Activated CD4-positive, alpha-beta T cell treated with anti-CD3 and anti-CD28 coated beads, Interleukin-2, Interleukin-6, amounts not matched to agents 100 ng/mL and 50 ng/mL, durations not matched to agents 16 hours and 8 hours (primary cell): ENCODE results near the gene FAM83E.
"Not testable (repeated sequence)": the region's sequence is repeated elsewhere in the genome, so short reads cannot be mapped to it uniquely, and the experiment has no call there.

ENCODE experiments used
- DNase-seq: peaks from one replicate; pipeline ENCODE4 v3.0.0-alpha.2; 2020

Gene FAM83E

DNA sequence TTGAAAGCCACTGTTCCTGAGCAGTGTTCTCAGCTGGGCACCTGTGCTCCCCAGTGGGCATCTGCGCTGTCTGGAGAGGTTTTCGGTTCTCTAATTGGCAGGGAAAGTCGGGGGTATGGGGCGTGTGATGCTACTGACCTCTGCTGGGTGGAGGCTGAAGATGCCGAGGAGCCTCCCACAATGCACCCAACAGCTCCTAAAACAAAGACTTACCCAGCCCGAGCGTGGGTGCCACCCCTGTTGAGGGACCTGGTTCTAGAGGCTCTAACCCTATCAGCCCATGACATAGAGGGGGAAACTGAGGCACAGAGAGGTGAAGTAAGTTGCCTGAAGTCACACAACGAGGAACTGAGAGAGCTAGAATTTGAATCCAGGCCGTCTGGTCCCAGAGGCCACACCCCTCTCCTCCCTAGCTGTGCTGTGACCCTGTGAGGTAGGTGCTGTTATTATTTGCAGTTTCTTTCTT lies 6.0 kb downstream of the FAM83E start:
- DNase-seq, result peak; percentile 63

DNA sequence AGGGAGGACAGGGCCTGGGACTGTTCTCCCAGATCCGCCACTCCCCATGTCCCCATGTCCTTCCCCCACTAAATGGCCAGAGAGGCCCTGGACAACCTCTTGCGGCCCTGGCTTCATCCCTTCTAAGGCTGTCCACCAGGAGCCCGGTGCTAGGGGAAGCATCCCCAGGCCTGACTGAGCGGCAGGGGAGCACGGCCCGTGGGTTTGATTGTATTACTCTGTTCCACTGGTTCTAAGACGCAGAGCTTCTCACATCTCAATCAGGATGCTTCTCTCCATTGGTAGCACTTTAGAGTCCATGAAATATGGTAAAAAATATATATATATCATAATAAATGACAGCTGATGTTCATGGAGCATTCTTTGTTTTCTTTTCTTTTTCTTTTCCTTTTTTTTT lies 7.5 kb downstream of the FAM83E start:
- DNase-seq, result no peak

DNA sequence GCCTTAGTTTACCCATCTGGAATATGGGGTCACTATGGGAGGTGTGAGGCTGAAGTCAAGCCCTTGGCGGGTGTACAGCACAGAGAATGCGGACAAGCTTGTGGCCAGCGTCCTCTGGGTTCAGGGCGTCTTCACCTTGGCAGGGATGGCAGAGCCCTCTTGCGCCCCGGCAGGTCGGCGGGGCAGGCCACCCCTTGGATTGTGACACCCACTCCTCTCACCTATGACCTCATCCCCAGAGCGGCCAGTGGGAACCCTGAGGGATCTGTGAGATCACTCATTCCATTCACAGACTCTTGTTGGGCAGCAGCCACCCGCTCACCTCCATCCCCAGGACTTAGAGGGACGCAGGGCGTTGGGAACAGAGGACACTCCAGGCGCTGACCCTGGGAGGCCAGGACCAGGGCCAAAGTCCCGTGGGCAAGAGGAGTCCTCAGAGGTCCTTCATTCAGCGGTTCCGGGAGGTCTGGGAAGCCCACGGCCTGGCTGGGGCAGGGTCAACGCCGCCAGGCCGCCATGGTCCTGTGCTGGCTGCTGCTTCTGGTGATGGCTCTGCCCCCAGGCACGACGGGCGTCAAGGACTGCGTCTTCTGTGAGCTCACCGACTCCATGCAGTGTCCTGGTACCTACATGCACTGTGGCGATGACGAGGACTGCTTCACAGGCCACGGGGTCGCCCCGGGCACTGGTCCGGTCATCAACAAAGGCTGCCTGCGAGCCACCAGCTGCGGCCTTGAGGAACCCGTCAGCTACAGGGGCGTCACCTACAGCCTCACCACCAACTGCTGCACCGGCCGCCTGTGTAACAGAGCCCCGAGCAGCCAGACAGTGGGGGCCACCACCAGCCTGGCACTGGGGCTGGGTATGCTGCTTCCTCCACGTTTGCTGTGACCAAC lies 8.2 kb downstream of the FAM83E start, which contains the start of gene SPACA4:
Gene SPACA4, plus strand, starts transcription at position 280 of the 896 bp plus-strand sequence. Its CDS starts 237 bp downstream, at position 517.
- DNase-seq, result no peak

DNA sequence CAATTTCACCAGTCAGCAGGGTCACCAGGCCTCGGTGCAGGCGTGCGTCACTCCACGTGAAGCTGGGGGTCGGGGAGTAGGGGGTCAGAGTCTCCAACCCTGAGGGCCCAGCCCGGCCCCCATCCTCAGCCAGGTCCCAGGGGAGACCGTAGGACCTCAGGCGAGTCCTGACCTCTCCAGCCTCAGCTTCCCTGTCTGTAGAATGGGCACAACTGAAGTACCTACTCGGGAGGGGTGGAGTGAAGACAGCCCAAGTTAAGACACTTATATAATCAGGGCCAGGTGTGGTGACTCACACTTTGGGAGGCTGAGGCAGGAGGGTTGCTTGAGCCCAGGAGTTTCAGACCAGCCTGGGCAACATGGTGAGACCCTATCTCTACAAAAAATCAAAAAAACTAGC lies 11.0 kb downstream of the FAM83E start:
- DNase-seq, result no peak

DNA sequence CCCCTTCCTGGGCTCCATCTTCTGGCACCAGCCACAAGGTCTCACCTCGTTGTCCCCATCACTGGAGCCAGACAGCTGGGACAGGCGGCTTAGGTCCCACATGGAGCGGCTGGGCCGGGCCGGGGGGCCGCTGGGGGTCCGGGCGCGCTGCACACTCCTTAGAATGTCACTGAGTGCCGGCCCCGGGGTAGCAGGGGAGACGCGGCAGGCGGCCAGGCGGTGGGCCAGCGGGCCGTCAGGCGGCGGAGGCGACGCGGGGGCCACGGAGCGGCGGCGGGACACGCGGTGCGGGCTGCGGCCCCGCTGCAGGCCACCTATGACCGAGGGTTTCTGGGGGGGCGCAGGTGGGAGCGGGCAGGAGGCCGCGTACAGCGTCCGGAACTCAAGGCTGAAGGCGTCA lies 11.4 kb downstream of the FAM83E start:
- DNase-seq, result no peak

DNA sequence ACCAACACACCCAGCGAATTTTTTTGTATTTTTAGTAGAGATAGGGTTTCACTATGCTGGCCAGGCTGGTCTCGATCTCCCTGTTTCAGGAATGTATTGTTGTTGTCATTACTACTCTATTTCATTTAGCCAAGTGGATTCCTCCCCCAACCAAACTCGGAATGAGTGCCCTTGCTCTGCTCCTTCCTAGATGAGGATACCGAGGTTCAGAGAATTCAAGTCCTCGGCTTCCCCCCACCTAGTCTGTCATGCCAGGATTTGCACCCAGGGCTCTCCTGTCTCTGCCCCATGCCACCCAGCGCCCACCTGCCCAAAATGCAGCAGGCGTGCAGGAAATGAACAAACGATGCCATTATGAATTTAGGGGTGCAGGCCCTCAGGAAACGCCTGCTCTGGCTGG lies 11.9 kb downstream of the FAM83E start:
- DNase-seq, result no peak

DNA sequence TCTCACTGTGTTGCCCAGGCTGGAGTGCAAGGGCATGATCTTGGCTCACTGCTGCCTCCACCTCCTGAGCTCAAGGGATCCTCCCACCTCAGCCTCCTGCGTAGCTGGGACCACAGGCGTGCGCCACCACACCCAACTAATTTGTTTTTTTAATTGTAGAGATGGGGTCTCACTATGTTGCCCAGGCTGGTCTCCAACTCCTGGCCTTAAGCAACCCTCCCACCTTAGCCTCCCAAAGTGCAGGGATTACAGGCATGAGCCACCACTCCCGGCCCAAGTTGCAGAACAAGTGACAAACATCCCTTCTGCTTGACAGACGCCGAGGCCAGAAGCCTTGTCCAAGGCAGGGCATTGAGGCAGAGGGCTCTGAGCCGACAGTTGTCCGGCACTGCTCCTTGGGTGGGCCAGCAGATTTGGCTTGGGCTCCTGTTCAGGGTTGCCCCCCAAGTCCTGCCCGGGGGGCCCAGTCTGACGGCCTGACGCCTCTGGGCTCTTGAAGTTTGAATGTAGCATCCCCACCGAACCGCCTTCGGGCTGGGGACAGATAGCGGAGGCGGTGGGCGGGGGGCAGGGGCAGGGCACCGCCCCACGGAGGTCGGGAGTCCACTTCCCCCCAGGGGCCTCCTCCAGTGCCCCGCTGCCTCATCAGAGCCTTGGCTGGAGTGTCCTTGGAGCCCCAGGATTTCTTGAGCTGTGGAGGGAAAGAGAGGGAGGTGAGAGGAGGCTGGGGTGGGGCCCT lies 14.0 kb downstream of the FAM83E start:
- DNase-seq, result no peak

DNA sequence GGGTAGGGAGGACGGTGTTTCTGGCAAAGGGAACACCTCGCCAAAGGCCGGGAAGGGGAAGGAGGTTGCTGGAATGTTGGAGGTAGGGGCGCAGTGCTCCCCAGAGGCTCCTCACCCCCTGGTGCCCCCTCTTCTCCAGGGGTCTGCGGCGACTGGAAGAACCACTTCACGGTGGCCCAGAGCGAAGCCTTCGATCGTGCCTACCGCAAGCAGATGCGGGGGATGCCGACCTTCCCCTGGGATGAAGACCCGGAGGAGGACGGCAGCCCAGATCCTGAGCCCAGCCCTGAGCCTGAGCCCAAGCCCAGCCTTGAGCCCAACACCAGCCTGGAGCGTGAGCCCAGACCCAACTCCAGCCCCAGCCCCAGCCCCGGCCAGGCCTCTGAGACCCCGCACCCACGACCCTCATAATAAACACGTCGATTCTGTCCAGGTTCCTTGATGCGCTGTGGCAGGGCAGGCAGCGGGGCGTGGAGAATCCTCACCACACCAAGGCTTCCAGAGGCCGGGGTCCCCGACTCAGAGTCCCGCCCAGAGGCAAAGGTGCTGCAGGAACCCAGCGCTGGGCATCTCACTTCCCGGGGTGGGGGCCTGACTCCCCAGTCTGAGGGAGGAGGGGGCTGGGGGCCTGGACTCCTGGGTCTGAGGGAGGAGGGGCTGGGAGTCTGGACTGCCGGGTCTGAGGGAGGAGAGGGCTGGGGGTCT lies 15.7 kb downstream of the FAM83E start:
- DNase-seq, result no peak

DNA sequence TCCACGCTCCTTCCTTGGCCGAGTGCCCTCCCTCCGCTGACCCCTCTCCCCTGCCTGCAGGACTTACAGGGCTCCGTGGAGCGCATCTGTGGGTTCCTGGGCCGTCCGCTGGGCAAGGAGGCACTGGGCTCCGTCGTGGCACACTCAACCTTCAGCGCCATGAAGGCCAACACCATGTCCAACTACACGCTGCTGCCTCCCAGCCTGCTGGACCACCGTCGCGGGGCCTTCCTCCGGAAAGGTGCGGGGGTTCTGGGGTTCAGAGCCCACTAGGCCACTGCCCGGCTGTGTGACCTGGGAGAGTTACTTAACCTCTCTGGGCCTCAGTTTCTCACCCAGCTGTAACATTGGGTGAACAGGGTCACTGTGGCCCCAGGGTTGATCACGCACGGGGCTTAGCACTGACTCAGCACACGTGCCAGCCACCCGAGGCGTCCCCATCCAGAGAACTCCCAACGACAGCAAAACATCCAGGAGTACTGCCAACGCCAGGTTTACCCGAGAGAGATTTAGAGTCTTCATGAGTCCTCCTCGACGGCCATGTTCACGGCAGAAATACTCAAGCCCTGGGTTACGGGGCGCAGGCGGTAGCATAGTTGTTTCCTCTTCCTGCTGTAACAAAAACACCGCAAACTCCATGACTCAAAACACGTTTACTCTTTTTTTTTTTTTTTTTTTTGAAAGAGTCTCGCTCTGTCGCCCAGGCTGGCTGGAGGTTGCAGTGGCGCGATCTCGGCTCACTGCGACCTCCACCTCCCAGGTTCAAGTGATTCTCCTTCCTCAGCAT lies 18.0 kb downstream of the FAM83E start:
- DNase-seq, result peak; percentile 62

DNA sequence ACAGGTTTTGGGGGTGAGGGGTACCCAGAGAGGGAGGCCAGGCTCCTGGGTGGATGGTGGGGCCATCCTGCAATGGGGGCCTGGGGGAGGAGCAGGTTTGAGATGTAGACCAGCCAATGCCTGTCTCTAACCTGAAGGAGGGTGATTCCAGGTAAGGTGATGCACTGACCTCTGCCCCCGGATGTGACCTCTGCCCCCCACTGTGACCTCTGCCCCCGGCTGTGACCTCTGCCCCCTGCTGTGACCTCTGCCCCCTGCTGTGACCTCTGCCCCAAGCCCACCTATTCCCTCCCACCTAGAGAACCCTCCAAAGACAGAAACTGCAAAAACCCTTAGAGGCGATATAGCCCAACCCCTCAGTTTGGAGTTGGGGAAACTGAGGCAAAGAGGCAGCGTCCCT lies 18.6 kb downstream of the FAM83E start:
- DNase-seq, result no peak

DNA sequence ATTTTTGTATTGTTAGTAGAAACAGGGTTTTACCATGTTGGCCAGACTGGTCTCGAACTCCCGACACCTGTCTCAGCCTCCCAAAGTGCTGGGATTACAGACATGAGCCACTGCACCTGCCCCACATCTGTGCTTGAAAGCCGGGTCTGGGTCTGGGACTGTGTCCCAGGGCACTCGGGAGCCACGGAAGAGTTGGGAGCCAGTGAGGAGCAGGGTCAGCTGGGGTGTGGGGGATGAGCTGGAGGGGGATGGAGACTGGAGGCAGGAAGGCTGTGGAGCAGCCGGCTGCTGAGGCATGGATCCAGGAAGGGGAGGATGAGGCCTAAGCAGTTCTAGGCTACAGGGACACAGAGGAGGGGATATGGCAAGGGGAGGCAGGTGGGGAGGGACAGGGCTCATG lies 19.0 kb downstream of the FAM83E start:
- no peak for DNase-seq

DNA sequence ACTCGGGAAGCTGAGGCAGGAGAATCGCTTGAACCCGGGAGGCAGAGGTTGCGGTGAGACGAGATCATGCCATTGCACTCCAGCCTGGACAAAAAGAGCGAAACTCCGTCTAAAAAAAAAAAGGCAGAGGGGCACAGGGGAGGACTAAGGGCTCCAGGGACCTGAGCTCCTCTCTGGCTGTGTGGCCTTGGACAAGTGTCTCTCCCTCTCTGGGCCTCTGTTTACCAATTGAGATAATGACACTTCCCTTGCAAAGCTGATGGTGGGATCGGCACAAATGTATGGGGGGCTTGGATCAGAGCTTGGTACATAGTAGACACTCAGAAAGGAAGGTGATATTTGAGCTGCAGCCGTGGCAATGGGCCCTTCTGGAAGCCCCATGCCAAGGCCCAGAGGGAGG lies 19.7 kb downstream of the FAM83E start:
- no peak for DNase-seq

DNA sequence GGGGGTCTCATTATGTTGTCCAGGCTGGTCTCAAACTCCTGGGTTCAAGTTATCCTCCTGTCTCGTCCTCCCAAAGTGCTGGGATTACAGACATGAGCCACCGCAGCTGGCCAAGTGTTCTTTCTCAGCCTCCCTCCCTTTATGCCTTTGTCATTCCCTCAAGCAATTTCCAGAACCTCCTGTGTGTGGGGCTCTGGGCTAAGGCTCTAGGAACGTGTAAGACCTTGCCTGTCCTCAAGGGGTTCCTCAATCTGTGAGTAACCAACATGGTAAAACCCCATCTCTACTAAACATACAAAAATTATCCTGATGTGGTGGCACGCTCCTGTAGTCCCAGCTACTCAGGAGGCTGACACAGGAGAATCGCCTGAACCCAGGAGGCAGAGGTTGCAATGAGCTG lies 23.9 kb downstream of the FAM83E start:
- no peak for DNase-seq

DNA sequence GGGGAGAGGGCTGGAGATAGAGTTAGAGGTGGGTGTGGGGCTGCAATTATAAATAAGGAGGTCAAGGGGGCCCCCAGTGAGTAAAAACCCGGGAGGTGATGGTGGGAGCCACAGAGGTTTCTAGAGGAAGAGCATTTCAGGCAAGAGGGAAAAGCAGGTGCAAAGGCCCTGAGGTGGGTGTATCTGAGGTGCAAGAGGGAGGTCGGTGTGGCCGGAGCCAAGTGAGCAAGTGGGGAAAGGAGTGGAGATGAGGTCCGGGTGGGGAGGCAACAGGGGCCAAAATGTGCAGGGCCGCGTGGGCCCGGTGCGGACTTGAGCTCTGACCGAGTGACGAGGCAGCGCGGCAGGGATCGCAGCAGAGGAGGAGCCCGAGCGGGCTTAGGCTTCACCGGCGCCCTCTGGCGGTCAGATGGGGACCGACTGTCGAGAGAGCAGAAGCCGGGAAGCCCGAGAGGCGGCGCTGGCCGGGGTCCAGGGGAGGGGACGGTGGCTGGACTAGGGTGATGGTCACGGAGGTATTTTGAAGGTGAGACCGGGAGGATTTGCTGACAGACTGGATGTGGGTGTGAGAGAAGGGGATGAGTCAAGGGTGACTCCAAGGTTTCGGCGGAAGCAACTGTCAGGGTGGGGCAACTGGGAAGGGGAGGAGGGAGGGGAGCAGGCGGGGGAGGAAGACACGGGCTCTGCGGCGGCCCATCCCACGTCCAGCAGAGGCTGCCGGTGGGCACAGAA lies 26.0 kb downstream of the FAM83E start:
- DNase-seq, result peak; percentile 93

DNA sequence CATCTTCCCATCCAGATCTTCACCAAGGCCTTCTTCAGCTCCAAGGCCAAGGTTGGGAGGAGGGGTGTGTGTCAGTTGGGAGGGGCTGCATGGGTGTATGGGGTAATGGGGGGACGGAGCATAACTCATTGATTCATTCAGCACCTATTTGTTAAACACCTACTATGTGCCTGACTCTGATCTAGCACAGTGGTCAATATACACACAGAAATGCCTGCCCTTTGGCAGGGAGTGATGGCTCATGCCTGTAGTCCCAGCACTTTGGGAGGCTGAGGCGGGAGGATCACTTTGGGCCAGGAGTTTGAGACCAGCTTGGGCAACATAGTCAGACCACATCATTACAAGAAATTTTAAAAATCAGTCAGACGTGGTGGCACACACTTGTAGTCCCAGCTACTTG lies 27.5 kb downstream of the FAM83E start:
- DNase-seq, result no peak

DNA sequence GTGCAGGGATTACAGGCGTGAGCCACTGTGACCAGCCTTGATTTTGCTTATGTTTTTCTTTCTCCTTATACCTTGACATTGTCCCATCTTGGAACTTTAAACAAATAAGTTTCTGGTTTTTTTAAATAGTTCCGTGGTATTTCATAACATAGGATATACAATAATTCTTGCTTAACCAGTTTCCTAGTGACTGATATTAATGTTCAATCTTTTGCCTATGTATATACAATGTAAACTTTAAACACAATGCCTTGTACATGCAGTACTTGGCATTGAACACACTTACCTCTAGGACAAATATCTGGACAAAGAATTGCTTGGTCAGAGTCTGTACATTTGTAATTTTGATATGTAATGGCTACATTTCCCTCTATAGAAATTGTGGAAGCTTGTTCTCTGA lies 32.7 kb downstream of the FAM83E start:
- no peak for DNase-seq

DNA sequence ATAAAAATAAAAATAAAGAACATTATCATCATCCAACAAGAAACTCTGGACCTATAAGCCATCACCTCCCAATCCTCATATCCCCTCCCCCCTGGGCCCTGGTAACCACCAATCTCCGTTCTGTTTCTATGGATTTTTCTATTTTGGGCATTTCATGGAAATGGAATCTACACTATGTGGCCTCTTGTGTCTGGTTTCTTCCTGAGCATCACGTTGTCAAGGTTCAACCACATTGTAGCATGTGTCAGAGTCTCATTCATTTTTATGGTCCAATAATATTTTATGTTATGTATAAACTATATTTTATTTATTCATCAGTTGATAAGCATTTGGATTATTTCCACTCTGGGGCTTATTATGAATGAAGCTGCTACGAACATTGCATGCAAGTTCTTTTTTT lies 36.0 kb downstream of the FAM83E start:
- DNase-seq, result no peak

DNA sequence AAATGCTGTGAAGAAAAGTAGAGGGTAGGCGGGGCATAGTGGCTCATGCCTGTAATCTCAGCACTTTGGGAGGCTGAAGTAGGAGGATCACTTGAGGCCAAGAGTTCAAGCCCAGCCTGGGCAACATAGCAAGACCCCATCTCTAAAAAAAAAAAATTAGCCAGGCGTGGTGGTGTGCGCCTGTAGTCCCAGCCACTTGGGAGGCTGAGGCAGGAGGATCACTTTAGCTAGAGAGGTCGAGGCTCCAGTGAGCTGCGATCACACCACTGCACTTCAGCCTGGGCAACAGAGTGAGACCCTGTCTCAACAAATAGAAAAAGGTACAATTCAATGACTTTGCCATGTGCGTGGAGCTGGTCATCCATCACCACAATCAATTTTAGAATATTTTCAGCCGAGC lies 37.0 kb downstream of the FAM83E start:
- not testable (repeated sequence) for DNase-seq

DNA sequence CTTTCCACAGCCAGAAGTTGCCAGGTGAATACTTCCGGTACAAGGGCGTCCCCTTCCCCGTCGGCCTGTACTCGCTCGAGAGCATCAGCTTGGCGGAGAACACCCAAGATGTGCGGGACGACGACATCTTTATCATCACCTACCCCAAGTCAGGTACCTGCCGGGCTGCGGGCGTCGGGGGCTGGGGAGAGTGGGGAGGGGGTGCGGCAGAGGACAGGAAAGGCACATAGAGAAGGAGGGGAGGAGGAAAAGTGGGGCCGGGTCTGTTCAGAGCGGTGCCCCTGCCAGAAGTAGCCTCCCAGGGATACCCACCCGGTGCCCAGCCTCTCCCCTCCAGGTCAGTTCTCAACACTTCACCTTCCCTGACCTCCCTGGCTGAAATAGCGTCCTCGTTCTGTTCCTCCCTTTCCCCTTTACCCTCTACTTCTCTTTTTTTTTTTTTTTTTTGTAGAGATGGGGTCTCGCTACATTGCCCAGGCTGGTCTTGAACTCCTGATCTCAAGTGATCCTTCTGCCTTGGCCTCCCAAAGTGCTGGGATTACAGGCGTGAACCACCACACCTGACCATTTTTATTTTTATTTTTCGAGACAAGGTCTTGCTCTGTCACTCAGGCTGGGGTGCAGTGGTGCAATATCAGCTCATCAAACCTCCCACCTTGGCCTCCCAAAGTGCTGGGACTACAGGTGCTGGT lies 38.8 kb downstream of the FAM83E start:
- no peak for DNase-seq

DNA sequence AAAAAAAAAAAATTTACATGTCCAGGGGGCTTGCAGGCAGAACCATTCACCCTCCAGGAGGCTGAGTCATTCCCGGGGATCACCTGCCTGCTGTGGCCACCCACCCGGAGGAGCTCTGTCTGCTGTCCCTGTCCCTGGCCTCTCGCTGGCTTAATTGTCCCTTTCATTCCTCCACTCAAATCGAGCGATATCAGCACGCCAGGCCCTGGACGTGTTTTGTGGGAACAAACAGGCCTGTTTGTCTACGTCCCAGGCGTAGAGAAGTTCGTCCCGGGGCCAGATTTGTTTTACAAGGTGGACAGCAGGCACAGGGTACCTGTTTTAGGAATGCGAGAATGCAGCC lies 41.7 kb downstream of the FAM83E start:
- no peak for DNase-seq
